SK-N-SH (cell line): ENCODE data around the gene ST7. TPM values are rescaled to one million over a fixed set of nuclear protein-coding genes. Genes with fewer than 3 reads are reported as not detected.

Experiments used
- CTCF ChIA-PET: fragments of 300-600, 350-600 bp; formaldehyde crosslinking; extraction: SDS; loops from one replicate; lab custom pipeline; 2021; lab: Yijun Ruan, JAX
- POLR2A ChIA-PET: fragments of 350-600 bp; sonication (Branson Sonifier 250); formaldehyde crosslinking; extraction: SDS; loops from one replicate; lab custom pipeline; 2020; ENCODE audit warnings: antibody characterized with exemption, inconsistent platforms; lab: Yijun Ruan, JAX
- DNase-seq: peaks from one replicate; pipeline ENCODE4 v3.0.0; 2012
- H2AFZ ChIP-seq: fragments of 200-600 bp; sonication (generic); 2 replicates; pipeline ENCODE4 v1.8.1; 2016; ENCODE audit warnings: antibody characterized with exemption, mild to moderate bottlenecking, low read depth
- H3F3A ChIP-seq: fragments of 200-600 bp; sonication (generic); replicated peaks from 2 replicates; pipeline ENCODE3; 2016; ENCODE audit warnings: antibody characterized with exemption, mild to moderate bottlenecking; ENCODE audit not compliant: insufficient read depth
- H3K27ac ChIP-seq, 2 experiments: fragments of 200-500 bp in 1 of 2; fragments of 200-600 bp in 1 of 2; sonication (Bioruptor generic) in 1 of 2; sonication (generic), shearing (Covaris generic) in 1 of 2; 2 replicates each; pipeline versions ENCODE4 v1.5.1 to v1.6.1; 2014 to 2016; ENCODE audit warnings: low read depth in 2 of 2, inconsistent platforms in 1 of 2, low read length in 1 of 2, mild to moderate bottlenecking in 1 of 2, mixed read lengths in 1 of 2
- H3K27me3 ChIP-seq: fragments of 200-600 bp; sonication (generic), shearing (Covaris generic); 2 replicates; pipeline ENCODE4 v1.6.1; 2016; ENCODE audit warnings: mixed run types; ENCODE audit not compliant: insufficient read depth
- H3K36me3 ChIP-seq, 2 experiments: fragments of 200-500 bp in 1 of 2; fragments of 200-600 bp in 1 of 2; sonication (Bioruptor generic) in 1 of 2; sonication (generic) in 1 of 2; replicated peaks in 1 of 2; 2 replicates each; pipeline versions ENCODE3 to v1.5.1; 2014 to 2016; ENCODE audit warnings: low read length in 1 of 2, mild to moderate bottlenecking in 1 of 2; ENCODE audit not compliant: insufficient read depth in 2 of 2, control insufficient read depth in 1 of 2
- H3K4me1 ChIP-seq, 2 experiments: fragments of 200-500 bp in 1 of 2; fragments of 200-600 bp in 1 of 2; sonication (Bioruptor generic) in 1 of 2; sonication (generic), shearing (Covaris generic) in 1 of 2; 2 replicates each; pipeline versions ENCODE4 v1.5.1 to v1.6.1; 2014 to 2016; ENCODE audit warnings: low read depth in 1 of 2, low read length in 1 of 2, mixed run types in 1 of 2; ENCODE audit not compliant: insufficient read depth in 2 of 2, control insufficient read depth in 1 of 2
- H3K4me2 ChIP-seq: fragments of 200-600 bp; sonication (generic), shearing (Covaris generic); 2 replicates; pipeline ENCODE4 v1.6.1; 2017; ENCODE audit warnings: mixed run types
- H3K4me3 ChIP-seq, 2 experiments: fragments of 200-500 bp in 1 of 2; fragments of 200-600 bp in 1 of 2; sonication (Bioruptor generic) in 1 of 2; sonication (generic), shearing (Covaris generic) in 1 of 2; 2 replicates each; pipeline versions ENCODE4 v1.5.1 to v1.8.1; 2014 to 2016; ENCODE audit warnings: low read depth in 2 of 2, inconsistent platforms in 1 of 2, low read length in 1 of 2, mild to moderate bottlenecking in 1 of 2, mixed read lengths in 1 of 2, moderate library complexity in 1 of 2
- H3K79me2 ChIP-seq: fragments of 200-600 bp; sonication (generic); 2 replicates; pipeline ENCODE4 v1.8.1; 2017; ENCODE audit warnings: mild to moderate bottlenecking; ENCODE audit not compliant: insufficient read depth
- H3K9ac ChIP-seq: fragments of 200-600 bp; sonication (generic); 2 replicates; pipeline ENCODE4 v1.6.1; 2017; ENCODE audit warnings: mixed run types
- H3K9me2 ChIP-seq: fragments of 200-600 bp; sonication (generic); 2 replicates; pipeline ENCODE4 v1.6.1; 2017; ENCODE audit warnings: mixed run types
- H3K9me3 ChIP-seq: fragments of 200-600 bp; sonication (generic); 2 replicates; pipeline ENCODE4 v1.6.1; 2017; ENCODE audit warnings: mixed run types, mild to moderate bottlenecking, moderate library complexity
- H4K20me1 ChIP-seq: fragments of 200-600 bp; sonication (generic); 2 replicates; pipeline ENCODE4 v1.6.1; 2017; ENCODE audit warnings: mild to moderate bottlenecking, mixed run types; ENCODE audit not compliant: insufficient read depth
- CHD2 ChIP-seq: fragments of 150-350 bp; IDR thresholded peaks from 2 replicates; pipeline ENCODE4 v1.6.1; 2018; ENCODE audit warnings: low read length; ENCODE audit not compliant: partially characterized antibody
- GATA2 ChIP-seq: sonication (generic); formaldehyde crosslinking; IDR thresholded peaks from 2 replicates; pipeline ENCODE4 v1.5.0; 2020; ENCODE audit warnings: mild to moderate bottlenecking, missing genetic modification reagents
- JUND ChIP-seq: IDR thresholded peaks from 2 replicates; pipeline ENCODE4 v1.4.0; 2012
- NFIC ChIP-seq: IDR thresholded peaks from 2 replicates; pipeline ENCODE4 v1.4.0; 2012; ENCODE audit warnings: borderline replicate concordance
- RAD21 ChIP-seq: IDR thresholded peaks from 2 replicates; pipeline ENCODE4 v1.6.1; 2012; ENCODE audit warnings: mild to moderate bottlenecking, low read length
- RFX5 ChIP-seq: IDR thresholded peaks from 2 replicates; pipeline ENCODE4 v1.6.1; 2012; ENCODE audit warnings: mild to moderate bottlenecking, improper control_type of control experiment, low read length
- RXRA ChIP-seq: IDR thresholded peaks from 2 replicates; pipeline ENCODE4 v1.4.0; 2012; ENCODE audit warnings: low read depth, mild to moderate bottlenecking, borderline replicate concordance
- SMC3 ChIP-seq: IDR thresholded peaks from 2 replicates; pipeline ENCODE4 v1.6.1; 2012; ENCODE audit warnings: low read depth, low read length, improper control_type of control experiment
- TCF12 ChIP-seq: IDR thresholded peaks from 2 replicates; pipeline ENCODE4 v1.4.0; 2012
- YY1 ChIP-seq: IDR thresholded peaks from 2 replicates; pipeline ENCODE4 v1.4.0; 2012; ENCODE audit warnings: low read depth, mild to moderate bottlenecking
- WGBS: methylation state at CpG from one replicate; pipeline ENCODE4 v1.1.6; 2017; ENCODE audit warnings: low lambda C conversion rate; 5-methylcytosine and 5-hydroxymethylcytosine counted together
- polyA plus RNA-seq, 3 experiments: library from polyadenylated mRNA; depleted of rRNA; stranded (reverse); fragments of >200 nt; gene quantifications; 2 replicates each; pipeline ENCODE4 v1.2.3, GENCODE V29; 2012
- TF ChIP-seq, protein P1 (sequence below): fragments of 150-350 bp; IDR thresholded peaks from 2 replicates; pipeline ENCODE4 v1.6.1; 2016; ENCODE audit warnings: mild to moderate bottlenecking, low read depth, low read length
- TF ChIP-seq, protein P2 (sequence below): fragments of 200-600 bp; sonication (generic); IDR thresholded peaks from 2 replicates; pipeline ENCODE4 v1.6.1; 2017; ENCODE audit warnings: antibody characterized with exemption, mild to moderate bottlenecking, moderate library complexity

Gene ST7
- polyA plus RNA-seq, 1 of the 3 experiments (the other 2 are of a cell fraction) = 23.5 TPM

DNA sequence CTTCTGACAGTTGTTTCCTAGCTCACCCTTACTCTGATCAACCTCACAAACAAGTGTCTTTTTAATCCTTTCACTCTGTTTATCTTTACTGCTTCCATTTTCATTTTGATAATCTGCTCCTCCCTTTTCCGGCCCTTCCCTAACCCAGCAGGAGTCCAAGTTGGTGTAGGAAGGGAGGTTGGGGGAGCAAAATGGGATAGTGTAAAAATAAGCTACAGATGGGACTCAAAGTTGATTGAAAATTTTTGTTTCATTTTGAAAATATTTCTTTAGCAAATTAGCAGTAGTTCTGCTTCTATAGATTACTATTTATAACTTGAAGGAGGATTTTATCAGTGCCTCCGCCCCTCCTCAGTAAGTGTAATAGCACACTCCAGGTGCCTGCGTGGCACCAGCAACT lies 257.6 kb downstream of the ST7 start:
- peaks cover 0 to 2% of the 10 kb centered on the region in 2 experiments; a peak in 2 of 4 replicates for H3K4me1 ChIP-seq
- 98% methylated on average over 3 of the region's 3 CpGs for WGBS
- H2AFZ ChIP-seq = no peak overlapping the region
- H3F3A ChIP-seq = no peaks in the 10 kb centered on the region
- H3K9me2 ChIP-seq = no peaks in the 10 kb centered on the region
- H3K4me3 ChIP-seq = no peak overlapping the region
- no peak for TF ChIP-seq RXRA
- no peak for TF ChIP-seq NFIC
- TF ChIP-seq, protein P1, sequence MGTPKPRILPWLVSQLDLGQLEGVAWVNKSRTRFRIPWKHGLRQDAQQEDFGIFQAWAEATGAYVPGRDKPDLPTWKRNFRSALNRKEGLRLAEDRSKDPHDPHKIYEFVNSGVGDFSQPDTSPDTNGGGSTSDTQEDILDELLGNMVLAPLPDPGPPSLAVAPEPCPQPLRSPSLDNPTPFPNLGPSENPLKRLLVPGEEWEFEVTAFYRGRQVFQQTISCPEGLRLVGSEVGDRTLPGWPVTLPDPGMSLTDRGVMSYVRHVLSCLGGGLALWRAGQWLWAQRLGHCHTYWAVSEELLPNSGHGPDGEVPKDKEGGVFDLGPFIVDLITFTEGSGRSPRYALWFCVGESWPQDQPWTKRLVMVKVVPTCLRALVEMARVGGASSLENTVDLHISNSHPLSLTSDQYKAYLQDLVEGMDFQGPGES = no peak
- TF ChIP-seq CHD2 = no peak
- no peak for TF ChIP-seq YY1
- no peak for TF ChIP-seq JUND
- no peak for TF ChIP-seq GATA2 (CRISPR knock-in tag)
- no peaks in the 10 kb centered on the region for H4K20me1 ChIP-seq
- peaks cover 0 to 44% of the 10 kb centered on the region in 2 experiments for H3K36me3 ChIP-seq
- H3K9ac ChIP-seq = no peak overlapping the region
- DNase-seq = no peak
- no peaks in the 10 kb centered on the region for H3K79me2 ChIP-seq
- no peaks in the 10 kb centered on the region for H3K27me3 ChIP-seq
- H3K4me2 ChIP-seq = no peak overlapping the region
- POLR2A ChIA-PET = no interaction called here
- CTCF ChIA-PET = interaction anchor here (1.2 to 1.4 kb wide), 2 partner anchors 10 to 63 kb away, joined by 3 to 4 read pairs; no protein-coding TSS in a partner anchor
- H3K9me3 ChIP-seq = no peaks in the 10 kb centered on the region
- no peak overlapping the region; a peak in 1 of 4 replicates for H3K27ac ChIP-seq

DNA sequence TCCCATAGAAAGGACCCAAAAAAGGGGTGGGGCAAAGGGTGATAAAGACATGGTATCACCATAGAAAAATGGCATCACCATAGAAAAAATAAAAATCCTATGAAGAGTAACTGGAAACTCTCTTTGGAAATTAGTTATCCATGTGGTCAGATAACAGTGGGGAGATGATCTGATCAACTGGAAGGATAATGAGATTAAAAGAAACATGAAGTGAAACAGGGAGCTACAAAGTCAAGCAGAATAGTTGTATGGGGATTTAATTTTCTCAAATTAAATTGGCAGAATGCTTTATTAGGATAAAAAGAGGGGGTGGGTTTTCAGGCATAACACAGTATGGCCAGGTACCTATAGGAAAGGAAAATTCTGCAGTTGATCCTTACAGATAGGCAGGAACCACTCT lies 258.3 kb downstream of the ST7 start:
- no peak overlapping the region for H2AFZ ChIP-seq
- H3K27me3 ChIP-seq = no peaks in the 10 kb centered on the region
- H3K36me3 ChIP-seq = peaks cover 0 to 46% of the 10 kb centered on the region in 2 experiments
- peaks cover 0 to 4% of the 10 kb centered on the region in 2 experiments; a peak in 2 of 4 replicates for H3K4me1 ChIP-seq
- no peaks in the 10 kb centered on the region for H4K20me1 ChIP-seq
- H3K4me2 ChIP-seq = no peak overlapping the region
- ChIA-PET CTCF (interaction anchor here (1.4 to 2.4 kb wide), 2 partner anchors 9 to 62 kb away, joined by 4 to 10 read pairs; no protein-coding TSS in a partner anchor), POLR2A (no interaction called here)
- peak overlapping the region in 1 of 2 experiments; percentile 16; a peak in 1 of 4 replicates for H3K27ac ChIP-seq
- no peak overlapping the region for H3K9ac ChIP-seq
- no peaks in the 10 kb centered on the region for H3F3A ChIP-seq
- H3K9me2 ChIP-seq = no peaks in the 10 kb centered on the region
- H3K4me3 ChIP-seq = no peak overlapping the region
- no peaks in the 10 kb centered on the region for H3K79me2 ChIP-seq
- H3K9me3 ChIP-seq = no peaks in the 10 kb centered on the region
- DNase-seq = no peak
- TF ChIP-seq GATA2 (CRISPR knock-in tag) (peak; percentile 31; the same call in 1 of the 2 replicates), CHD2 (no peak)
- TF ChIP-seq, all 33 proteins: peak for 1

DNA sequence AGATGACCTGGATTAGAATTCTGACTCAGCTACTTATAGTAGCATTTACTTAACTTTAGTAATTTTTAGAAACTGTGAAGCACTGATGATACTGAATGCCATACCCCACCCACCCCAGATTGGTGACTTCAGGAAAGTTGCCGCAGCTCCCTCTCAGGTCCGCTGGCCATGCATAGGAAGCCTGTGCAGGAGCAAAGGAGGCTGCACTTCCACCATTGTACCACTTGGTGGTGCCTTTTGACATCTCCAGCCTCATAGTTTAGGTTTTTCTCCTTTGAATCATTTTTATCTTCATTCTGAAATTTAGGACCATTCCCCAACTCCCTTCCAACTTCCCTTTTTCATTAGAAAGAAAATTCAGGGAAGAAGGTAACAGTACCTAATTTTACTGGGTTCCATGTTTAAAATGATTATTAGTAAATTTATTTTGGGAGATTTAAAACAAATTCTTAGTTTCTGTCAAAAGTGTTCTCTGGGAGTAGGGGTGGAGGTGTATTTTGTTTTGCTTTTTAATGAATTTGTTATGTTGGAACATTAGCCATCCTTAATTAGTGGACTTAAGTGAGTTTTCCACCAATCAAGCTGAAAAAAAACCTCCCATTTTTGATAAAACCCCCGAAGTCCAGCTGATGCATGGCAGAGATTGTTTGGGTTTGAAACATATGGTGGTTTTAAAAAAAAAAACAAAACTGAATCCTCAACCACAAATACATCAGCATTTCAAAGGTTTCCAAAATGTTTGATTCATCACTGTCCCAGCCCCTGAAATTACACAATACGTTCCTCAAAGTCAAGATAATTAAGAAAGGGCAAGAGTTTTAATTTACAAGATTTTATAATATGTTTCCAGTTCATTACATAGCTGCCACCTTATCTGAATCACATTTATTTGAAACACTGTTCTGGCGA lies 259.9 kb downstream of the ST7 start:
- WGBS = 77% methylated on average over 5 of the region's 5 CpGs
- CTCF ChIA-PET = interaction anchor here (0.6 to 2.4 kb wide), 45 partner anchors 9 to 283 kb away, joined by 3 to 29 read pairs (median 4); no protein-coding TSS in a partner anchor
- POLR2A ChIA-PET = no interaction called here
- no peaks in the 10 kb centered on the region for H3K27me3 ChIP-seq
- H3K4me1 ChIP-seq = peaks cover 0 to 7% of the 10 kb centered on the region in 2 experiments; a peak in 2 of 4 replicates
- H3K9ac ChIP-seq = no peak overlapping the region
- peaks cover 0 to 42% of the 10 kb centered on the region in 2 experiments for H3K36me3 ChIP-seq
- H2AFZ ChIP-seq = no peak overlapping the region
- TF ChIP-seq, protein P2, sequence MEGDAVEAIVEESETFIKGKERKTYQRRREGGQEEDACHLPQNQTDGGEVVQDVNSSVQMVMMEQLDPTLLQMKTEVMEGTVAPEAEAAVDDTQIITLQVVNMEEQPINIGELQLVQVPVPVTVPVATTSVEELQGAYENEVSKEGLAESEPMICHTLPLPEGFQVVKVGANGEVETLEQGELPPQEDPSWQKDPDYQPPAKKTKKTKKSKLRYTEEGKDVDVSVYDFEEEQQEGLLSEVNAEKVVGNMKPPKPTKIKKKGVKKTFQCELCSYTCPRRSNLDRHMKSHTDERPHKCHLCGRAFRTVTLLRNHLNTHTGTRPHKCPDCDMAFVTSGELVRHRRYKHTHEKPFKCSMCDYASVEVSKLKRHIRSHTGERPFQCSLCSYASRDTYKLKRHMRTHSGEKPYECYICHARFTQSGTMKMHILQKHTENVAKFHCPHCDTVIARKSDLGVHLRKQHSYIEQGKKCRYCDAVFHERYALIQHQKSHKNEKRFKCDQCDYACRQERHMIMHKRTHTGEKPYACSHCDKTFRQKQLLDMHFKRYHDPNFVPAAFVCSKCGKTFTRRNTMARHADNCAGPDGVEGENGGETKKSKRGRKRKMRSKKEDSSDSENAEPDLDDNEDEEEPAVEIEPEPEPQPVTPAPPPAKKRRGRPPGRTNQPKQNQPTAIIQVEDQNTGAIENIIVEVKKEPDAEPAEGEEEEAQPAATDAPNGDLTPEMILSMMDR = peak; percentile 99
- TF ChIP-seq TCF12 = no peak
- TF ChIP-seq RFX5 = no peak
- TF ChIP-seq SMC3 = peak; percentile 83
- peak; percentile 82 for TF ChIP-seq RAD21
- H3K27ac ChIP-seq = no peak overlapping the region
- DNase-seq = peak; percentile 66
- no peak overlapping the region for H3K4me3 ChIP-seq
- no peak overlapping the region for H3K4me2 ChIP-seq
- H4K20me1 ChIP-seq = no peaks in the 10 kb centered on the region
- H3K9me2 ChIP-seq = no peaks in the 10 kb centered on the region
- no peaks in the 10 kb centered on the region for H3K79me2 ChIP-seq
- no peaks in the 10 kb centered on the region for H3K9me3 ChIP-seq
- peaks cover 5% of the 10 kb centered on the region for H3F3A ChIP-seq
